NCI-H2029 (cell line): Measurements from ENCODE around the gene CNNM2.

Source experiments
- DNase-seq: peaks from one replicate; lab custom pipeline; 2025; lab: John Stamatoyannopoulos, UW

Gene CNNM2

DNA sequence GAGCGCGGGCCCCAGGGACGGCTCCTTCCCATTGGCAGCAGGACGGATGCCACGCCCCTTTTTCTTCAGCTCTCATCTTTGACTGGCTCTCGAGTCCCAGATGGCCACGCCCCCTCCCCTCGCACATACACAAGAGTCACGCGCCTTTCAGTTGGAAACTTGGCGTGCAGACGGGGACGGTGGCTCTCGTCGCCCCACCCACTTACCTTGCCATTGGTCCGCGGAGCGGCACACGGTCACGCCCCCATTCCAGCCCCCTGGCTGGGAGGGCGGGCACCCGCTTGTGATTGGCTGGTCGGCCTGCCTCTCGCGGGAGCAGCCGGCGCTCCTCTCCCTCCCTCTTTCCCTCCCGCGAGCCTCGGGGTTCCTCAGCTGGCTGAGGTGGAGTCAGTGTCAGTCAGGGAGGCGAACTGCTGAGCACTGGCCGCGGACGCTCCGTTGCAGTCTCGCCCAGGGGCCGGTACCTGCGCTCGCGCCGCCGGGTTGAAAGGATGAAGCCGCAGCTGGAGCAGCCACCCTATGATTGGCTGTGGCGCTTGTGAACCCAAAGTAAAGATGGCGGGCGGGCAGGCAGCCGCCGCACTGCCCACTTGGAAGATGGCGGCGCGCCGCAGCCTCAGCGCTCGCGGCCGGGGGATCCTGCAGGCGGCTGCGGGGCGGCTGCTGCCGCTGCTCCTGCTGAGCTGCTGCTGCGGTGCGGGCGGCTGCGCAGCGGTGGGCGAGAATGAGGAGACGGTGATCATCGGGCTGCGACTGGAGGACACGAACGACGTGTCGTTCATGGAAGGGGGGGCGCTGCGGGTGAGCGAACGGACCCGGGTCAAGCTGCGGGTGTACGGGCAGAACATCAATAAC lies at the start of gene CNNM2:
Gene CNNM2 (plus strand): TSS at position 333 of the 855 bp plus-strand sequence. CDS start 187 bp downstream, at position 520.
- peak; percentile 96 for DNase-seq

DNA sequence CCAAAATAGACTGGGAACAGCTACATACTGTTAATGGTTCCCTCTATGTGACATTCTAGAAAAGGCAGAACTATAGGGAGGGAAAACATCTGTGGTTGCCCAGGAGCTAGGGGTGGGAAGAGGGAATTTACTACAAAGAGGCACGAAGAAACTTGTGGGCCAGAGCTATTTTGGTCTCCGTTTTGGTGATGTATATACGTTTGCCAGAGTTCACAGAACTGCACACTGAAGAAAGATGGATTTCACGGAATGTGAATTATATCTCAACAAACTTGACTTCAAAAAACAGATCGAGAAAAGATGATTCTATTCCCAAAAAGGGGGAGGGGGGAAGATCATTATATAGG lies 49.2 kb upstream of the CNNM2 start:
- no peak for DNase-seq

GRCh38 chr10:102869258-102870198 lies 48.6 kb upstream of the CNNM2 start, which contains the start of gene AS3MT:
TSS of gene AS3MT (plus strand) at chr10:102869470. CDS start at chr10:102869593, 123 bp downstream.
- no peak for DNase-seq

DNA sequence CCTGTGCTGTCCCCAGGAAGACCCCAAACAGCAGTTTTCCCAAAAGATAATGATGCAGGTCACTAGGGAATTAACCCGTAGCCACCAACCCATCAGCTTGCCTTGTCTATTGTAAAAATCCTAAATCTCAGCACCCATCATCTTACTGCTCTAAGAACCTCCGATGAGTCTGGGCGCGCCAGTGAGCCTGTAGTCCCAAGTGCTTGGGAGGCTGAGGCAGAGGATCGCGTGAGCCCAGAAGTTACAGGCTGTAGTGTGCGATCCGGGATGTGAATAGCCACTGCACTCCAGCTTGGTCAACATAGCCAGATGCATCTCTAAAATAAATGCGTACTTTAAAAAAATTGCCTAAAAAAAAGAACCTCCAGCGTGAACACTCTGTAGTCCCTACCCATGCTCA lies 47.9 kb upstream of the CNNM2 start:
- DNase-seq, result no peak

DNA sequence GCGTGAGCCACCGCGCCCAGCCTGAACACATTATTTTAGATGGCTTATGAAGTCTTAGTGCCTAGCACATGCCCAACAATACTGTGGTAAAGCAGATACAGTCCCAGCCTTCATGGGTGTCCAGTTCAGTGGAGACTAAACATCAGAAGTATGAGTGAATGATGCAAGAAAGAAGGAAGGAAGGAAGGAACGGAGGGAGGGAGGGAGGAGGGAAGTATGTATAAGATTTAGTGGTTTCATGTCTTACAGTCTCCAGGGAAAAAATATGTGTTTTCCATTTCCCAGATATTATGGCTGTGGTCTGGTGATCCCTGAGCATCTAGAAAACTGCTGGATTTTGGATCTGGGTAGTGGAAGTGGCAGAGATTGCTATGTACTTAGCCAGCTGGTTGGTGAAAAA lies 45.9 kb upstream of the CNNM2 start:
- no peak for DNase-seq

GRCh38 chr10:102876747-102877153 lies 41.3 kb upstream of the CNNM2 start:
- DNase-seq, result no peak

- no peak for DNase-seq
These were observed 39.5 kb upstream of the CNNM2 start for GRCh38 chr10:102878629-102879028.

DNA sequence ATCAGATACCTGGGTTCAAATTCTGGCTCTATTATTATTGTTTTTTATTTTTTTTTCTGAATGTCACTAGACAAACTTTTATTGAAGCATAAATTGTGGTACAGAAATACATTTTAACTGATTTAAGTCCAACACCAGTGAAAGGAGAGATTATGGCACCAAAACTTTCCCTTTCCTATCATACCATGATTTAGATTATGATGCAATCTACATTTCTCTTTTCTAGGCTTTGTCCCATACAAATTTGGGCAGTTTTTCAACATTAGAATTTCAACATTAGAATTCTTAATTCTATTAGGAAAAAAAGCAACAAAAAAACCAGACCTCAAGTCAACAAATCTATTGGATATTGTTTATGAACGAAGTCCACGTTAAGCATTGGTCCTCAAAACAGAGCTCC lies 37.8 kb upstream of the CNNM2 start:
- no peak for DNase-seq

GRCh38 chr10:102888048-102888447 lies 30.0 kb upstream of the CNNM2 start:
- DNase-seq, result no peak

DNA sequence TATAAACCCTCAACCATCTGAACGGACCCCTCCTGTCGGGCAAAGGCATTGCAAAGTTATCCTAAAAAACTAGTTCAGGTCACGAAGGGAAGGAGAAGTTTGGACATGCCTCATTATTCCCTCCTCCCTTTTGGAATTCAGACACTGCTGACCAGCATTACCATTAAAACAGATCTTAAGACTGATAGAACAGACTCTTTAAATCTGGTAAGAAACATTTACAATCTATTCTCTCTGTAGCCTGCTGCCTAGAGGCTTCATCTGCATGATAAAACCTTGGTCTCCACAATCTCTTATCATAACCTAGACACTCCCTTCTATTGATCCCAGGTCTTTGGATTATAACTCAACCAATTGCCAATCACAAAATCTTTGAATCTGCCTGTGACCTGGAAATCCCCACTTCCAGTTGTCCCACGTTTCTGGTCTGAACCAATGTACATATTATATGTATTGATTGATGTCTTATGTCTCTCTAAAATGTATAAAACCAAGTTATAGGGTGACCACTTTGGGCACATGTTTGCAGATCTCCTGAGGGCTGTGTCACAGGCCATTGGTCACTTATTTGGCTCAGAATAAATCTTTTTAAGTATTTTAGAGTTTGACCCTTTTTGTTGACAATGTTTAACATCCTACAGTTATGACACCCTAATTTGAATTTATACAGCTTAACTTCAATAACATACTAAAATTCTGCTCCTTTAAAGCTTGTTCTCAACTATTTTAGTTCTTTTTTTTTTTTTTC lies 23.5 kb upstream of the CNNM2 start:
- DNase-seq, result no peak

DNA sequence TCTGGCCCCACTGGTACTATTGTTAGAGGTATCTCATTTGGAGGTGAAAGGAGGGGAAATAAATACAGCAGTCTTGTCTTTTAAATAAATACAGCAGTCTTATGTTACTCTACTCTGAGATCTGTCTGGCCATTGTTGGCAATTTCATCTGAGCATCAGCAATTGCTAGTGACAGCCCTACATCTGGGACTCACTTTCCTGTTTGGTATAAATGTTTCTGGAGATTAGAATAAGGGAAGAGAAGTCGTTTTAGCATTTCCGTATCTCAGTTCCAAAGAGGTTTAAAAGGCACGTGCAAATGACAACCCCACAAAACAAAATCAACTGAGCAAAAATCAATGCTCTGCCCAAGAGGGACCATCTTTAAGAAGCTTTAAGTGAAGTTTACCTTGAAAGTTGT lies 18.1 kb upstream of the CNNM2 start:
- no peak for DNase-seq

GRCh38 chr10:102904346-102904745 lies 13.7 kb upstream of the CNNM2 start:
- DNase-seq, result no peak

- no peak for DNase-seq
These were observed 11.6 kb upstream of the CNNM2 start for GRCh38 chr10:102906507-102906906.

DNA sequence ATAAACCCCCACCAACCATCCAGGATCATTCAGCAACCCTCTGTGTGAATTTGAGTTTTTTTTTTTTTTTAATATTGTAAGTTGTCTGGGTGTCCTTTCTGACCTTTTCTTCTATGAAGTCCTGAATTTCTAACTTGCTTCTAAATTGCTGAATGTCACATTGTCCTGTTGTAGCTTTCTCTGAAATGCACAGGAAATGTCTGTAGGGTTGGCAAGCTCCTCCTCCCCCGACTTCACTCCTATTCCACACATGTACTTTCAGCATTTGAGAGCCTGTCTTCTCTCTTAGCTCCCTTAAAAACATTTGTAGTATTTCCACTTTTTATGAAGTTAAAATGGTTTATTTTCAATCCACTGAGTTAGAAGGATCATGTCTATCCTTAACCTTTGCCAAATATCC lies 3.3 kb upstream of the CNNM2 start:
- no peak for DNase-seq

DNA sequence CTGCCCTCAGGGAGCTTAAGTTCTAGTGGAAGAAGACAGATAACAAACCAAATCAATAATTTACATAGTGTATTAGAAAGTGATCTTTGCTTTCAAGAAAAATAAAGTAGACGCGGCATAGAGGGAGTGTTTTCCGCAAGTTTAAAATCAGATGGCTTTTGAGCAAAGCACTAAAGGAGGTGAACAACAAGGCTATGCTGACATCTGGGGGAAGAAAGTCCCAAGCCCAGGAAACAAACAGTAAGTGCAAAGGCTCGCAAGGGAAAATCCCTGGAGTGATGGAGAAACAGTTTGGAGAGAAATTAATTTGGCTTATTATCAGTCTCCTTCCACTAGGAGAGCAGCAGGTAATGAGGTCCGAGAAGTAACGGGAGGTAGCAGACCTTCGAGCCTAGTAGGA lies 1.9 kb upstream of the CNNM2 start:
- DNase-seq, result no peak

GRCh38 chr10:102917314-102917961 lies 656 bp upstream of the CNNM2 start:
- peak; percentile 31 for DNase-seq

DNA sequence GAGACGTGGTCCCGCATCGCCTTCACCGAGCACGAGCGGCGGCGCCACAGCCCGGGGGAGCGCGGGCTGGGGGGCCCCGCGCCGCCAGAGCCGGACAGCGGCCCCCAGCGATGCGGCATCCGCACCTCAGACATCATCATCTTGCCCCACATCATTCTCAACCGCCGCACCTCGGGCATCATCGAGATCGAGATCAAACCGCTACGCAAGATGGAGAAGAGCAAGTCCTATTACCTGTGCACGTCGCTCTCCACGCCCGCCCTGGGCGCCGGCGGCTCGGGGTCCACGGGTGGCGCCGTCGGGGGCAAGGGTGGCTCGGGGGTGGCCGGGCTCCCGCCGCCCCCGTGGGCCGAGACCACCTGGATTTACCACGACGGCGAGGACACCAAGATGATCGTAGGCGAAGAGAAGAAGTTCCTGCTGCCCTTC lies 737 bp downstream of the CNNM2 start:
- no peak for DNase-seq

- DNase-seq, result no peak
These were observed 1.3 kb downstream of the CNNM2 start for GRCh38 chr10:102919246-102919959.

DNA sequence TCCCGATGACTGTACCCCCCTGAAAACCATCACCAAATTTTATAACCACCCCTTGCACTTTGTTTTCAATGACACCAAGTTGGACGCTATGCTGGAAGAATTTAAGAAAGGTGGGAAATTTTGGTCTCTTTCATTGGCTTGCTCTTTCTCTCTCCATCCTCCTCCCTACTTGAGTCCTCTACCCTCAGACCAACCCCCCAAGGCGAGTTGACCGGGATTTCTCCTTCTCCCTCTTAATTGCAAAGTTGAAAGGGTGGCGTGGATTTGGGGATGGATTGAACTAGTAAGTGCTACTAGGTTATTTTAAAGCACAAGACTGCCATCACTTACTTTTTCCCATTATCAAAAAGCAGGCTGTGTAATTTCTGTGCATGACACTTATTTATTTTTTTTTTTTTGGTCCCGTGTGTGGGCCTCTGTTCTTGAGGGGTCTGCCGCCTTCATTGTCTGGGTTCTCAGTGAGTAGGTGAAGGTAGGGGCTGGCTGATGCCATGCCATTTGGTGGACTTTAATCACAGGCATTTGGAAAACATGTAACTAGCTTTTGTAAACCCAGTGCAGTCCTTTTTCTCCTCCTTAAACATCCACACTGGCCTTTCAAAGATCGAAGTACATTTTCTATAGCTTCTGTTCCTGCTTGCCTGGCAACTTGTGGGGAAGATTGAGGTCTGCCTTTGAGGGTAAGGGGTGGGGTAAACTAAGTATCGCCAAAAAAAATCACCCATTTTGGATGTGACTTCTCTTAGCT lies 2.1 kb downstream of the CNNM2 start:
- DNase-seq, result no peak

GRCh38 chr10:102923601-102924000 lies 5.5 kb downstream of the CNNM2 start:
- DNase-seq, result no peak
